OCI-LY3 (cell line): ENCODE measurements around the gene TP53INP2.

Experiments used
- H2AFZ ChIP-seq: fragments of 200-600, 300-600 bp; shearing (Covaris generic); 2 replicates; pipeline ENCODE4 v1.6.0; 2014; ENCODE audit warnings: antibody characterized with exemption, low read depth, low read length
- H3K27ac ChIP-seq: fragments of 200-600, 300-600 bp; sonication (generic); 2 replicates; pipeline ENCODE4 v1.5.1; 2014; ENCODE audit warnings: mild to moderate bottlenecking, low read length, moderate library complexity, mixed read lengths
- H3K27me3 ChIP-seq: fragments of 200-600, 300-600 bp; sonication (generic); 2 replicates; pipeline ENCODE4 v1.6.1; 2014; ENCODE audit warnings: low read depth, low read length, mixed read lengths
- H3K36me3 ChIP-seq: fragments of 200-600, 300-600 bp; sonication (generic); replicated peaks from 2 replicates; pipeline ENCODE3; 2014; ENCODE audit warnings: low read depth, low read length, mixed read lengths
- H3K4me1 ChIP-seq: fragments of 300-600, 200-600 bp; sonication (generic); 2 replicates; pipeline ENCODE4 v1.6.1; 2014; ENCODE audit warnings: low read length, mixed read lengths
- H3K4me2 ChIP-seq: fragments of 200-600, 300-600 bp; sonication (generic); 2 replicates; pipeline ENCODE4 v1.6.1; 2014; ENCODE audit warnings: low read length, mixed read lengths
- H3K4me3 ChIP-seq: fragments of 300-600, 200-600 bp; sonication (generic); 2 replicates; pipeline ENCODE4 v1.5.1; 2014; ENCODE audit warnings: antibody characterized with exemption, mild to moderate bottlenecking, low read length, moderate library complexity
- H3K79me2 ChIP-seq: fragments of 300-600, 200-600 bp; shearing (Covaris generic); 2 replicates; pipeline ENCODE4 v1.6.1; 2014; ENCODE audit warnings: mild to moderate bottlenecking, low read length, mixed read lengths
- H3K9ac ChIP-seq: fragments of 300-600, 200-600 bp; shearing (Covaris generic); 2 replicates; pipeline ENCODE4 v1.6.0; 2014; ENCODE audit warnings: mild to moderate bottlenecking, low read length, moderate library complexity
- H3K9me3 ChIP-seq: fragments of 200-600, 300-600 bp; shearing (Covaris generic); 2 replicates; pipeline ENCODE4 v1.6.1; 2014; ENCODE audit warnings: low read length, mixed read lengths; ENCODE audit not compliant: insufficient read depth
- H4K20me1 ChIP-seq: fragments of 200-600, 300-600 bp; sonication (generic); 2 replicates; pipeline ENCODE4 v1.6.1; 2016; ENCODE audit warnings: low read length, mixed read lengths; ENCODE audit not compliant: insufficient read depth
- EZH2phosphoT487 ChIP-seq: fragments of 200-600 bp; shearing (Covaris generic); IDR thresholded peaks from 2 replicates; pipeline ENCODE4 v1.6.1; 2018; ENCODE audit warnings: antibody characterized with exemption, mixed run types, low read depth
- TF ChIP-seq, protein P1 (sequence below): fragments of 200-600, 300-600 bp; sonication (generic); IDR thresholded peaks from 2 replicates; pipeline ENCODE4 v1.5.1; 2014; ENCODE audit warnings: antibody characterized with exemption, low read length, low read depth

Gene TP53INP2

DNA sequence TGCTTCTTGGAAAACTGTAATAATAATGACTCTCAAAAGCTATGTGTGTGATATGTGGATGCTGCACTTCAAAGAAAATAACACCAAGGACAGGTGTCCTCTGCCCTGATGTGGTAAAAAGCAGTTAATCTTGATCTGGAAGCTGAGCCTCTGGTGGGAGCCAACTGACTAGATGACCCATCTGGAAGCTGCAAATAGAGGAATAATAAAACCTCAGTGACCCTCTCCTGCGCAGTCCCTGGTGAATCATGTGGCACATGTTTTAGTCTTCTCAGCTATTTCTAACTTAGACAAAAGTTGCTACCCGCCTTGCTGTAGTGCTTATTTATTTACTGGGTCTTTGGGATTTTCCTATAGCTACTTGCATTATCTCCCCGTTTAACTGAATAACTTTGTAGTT lies 47.3 kb downstream of the TP53INP2 start:
- no peak overlapping the region for H3K9ac ChIP-seq
- no peak for TF ChIP-seq EZH2phosphoT487
- TF ChIP-seq, protein P1, sequence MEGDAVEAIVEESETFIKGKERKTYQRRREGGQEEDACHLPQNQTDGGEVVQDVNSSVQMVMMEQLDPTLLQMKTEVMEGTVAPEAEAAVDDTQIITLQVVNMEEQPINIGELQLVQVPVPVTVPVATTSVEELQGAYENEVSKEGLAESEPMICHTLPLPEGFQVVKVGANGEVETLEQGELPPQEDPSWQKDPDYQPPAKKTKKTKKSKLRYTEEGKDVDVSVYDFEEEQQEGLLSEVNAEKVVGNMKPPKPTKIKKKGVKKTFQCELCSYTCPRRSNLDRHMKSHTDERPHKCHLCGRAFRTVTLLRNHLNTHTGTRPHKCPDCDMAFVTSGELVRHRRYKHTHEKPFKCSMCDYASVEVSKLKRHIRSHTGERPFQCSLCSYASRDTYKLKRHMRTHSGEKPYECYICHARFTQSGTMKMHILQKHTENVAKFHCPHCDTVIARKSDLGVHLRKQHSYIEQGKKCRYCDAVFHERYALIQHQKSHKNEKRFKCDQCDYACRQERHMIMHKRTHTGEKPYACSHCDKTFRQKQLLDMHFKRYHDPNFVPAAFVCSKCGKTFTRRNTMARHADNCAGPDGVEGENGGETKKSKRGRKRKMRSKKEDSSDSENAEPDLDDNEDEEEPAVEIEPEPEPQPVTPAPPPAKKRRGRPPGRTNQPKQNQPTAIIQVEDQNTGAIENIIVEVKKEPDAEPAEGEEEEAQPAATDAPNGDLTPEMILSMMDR: no peak
- H3K36me3 ChIP-seq: peaks cover 42% of the 10 kb centered on the region
- H3K4me3 ChIP-seq: no peak overlapping the region
- H3K27ac ChIP-seq: no peak overlapping the region
- H3K9me3 ChIP-seq: no peaks in the 10 kb centered on the region; the same call in 1 of the 2 replicates
- peaks cover 28% of the 10 kb centered on the region for H3K4me1 ChIP-seq
- no peak overlapping the region for H3K4me2 ChIP-seq
- no peaks in the 10 kb centered on the region for H3K79me2 ChIP-seq
- H3K27me3 ChIP-seq: no peaks in the 10 kb centered on the region
- H2AFZ ChIP-seq: no peak overlapping the region
- H4K20me1 ChIP-seq: peaks cover 13% of the 10 kb centered on the region; the same call in 1 of the 2 replicates

DNA sequence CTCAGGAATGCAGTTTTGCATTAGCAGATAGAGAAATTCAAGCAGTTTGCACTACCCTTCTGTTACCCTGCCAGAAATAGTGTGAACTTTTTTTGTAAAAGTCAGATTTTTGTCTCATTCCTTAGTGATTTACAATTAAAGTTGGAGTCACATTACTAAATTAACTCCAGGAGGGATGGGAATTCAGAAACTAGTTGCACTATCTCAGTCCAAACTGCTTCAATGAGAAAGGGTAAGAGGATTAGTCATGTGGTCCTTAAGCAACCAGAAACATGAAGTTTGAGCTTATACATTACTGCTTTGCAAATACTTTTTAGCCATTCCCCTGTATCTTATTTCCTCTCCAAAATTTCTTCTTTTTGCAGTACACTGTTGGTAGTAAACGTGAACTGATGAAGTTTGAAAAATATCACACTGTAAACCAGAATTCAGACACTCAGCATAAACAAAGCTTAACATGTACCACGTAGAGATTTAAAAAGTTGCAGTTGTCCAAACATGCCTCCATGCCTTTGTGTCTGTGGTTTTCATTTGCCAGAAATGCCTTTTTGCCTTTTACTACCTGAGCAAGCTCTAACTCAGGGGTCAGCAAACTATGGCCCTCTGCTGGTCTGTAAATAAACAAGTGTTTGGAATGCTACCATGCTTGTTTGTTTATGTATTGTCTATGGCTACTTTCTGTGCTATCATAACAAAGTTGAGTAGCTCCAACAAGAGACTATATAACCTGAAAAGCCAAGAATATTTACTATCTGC lies 49.7 kb downstream of the TP53INP2 start:
- Histone ChIP-seq H3K27me3 (no peaks in the 10 kb centered on the region), H3K4me1 (peaks cover 31% of the 10 kb centered on the region), H3K4me2 (no peak overlapping the region), H2AFZ (no peak overlapping the region), H3K9me3 (no peaks in the 10 kb centered on the region; the same call in 1 of the 2 replicates), H3K4me3 (no peak overlapping the region), H3K27ac (no peak overlapping the region), H3K79me2 (no peaks in the 10 kb centered on the region), H4K20me1 (peaks cover 13% of the 10 kb centered on the region; the same call in 1 of the 2 replicates), H3K36me3 (peaks cover 61% of the 10 kb centered on the region), H3K9ac (no peak overlapping the region)
- TF ChIP-seq, protein P1: 0 out of 2 replicates have a peak, but pooled peaks have one; percentile 13
- TF ChIP-seq EZH2phosphoT487: no peak

DNA sequence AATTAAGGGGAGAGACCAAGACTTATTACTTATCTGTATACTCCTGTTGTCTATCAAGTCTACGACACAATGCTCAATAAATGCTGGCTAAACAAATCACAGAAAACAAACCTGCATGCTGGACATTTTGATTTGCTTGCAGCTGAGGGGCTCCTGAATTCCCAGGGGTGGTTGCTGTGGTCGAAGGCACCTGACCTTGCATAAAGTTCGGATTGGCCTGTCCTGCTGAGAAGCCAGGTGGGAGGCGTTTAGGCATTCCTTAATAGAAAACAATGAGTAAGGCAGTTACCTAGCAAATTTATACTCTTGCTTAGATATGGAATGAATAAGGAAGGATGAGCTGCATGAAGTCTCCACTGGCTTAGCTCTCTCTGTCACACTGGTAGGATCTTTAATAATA lies 50.5 kb downstream of the TP53INP2 start:
- Histone ChIP-seq H3K9me3 (no peaks in the 10 kb centered on the region; the same call in 1 of the 2 replicates), H3K4me3 (no peak overlapping the region), H3K4me2 (peak overlapping the region; percentile 44; the same call in 1 of the 2 replicates), H3K79me2 (no peaks in the 10 kb centered on the region), H3K4me1 (peaks cover 31% of the 10 kb centered on the region), H2AFZ (no peak overlapping the region), H3K9ac (no peak overlapping the region), H3K27ac (no peak overlapping the region), H4K20me1 (peaks cover 13% of the 10 kb centered on the region; the same call in 1 of the 2 replicates), H3K36me3 (peaks cover 57% of the 10 kb centered on the region), H3K27me3 (no peaks in the 10 kb centered on the region)
- TF ChIP-seq, protein P1: no peak
- TF ChIP-seq EZH2phosphoT487: no peak

DNA sequence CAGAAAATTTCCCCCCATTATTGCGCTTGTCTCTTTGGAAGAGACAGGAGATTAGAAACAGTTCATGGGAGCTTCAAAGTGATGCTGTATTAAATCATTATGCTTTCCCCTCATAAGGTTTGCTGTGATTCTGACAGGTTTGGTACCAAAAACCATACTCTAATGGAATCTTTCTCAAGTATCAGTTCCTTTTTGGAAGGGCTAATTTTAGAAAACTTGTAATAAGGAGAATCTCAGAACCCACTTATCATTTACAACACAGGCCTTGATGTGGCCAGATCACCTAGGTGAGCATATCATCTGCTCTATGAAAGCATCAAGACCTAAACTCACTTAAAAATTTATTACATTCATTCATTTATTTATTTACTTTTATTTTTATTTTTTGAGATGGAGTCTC lies 51.2 kb downstream of the TP53INP2 start:
- no peak overlapping the region for H3K4me3 ChIP-seq
- peaks cover 13% of the 10 kb centered on the region; the same call in 1 of the 2 replicates for H4K20me1 ChIP-seq
- no peak overlapping the region for H2AFZ ChIP-seq
- no peak overlapping the region for H3K9ac ChIP-seq
- H3K27ac ChIP-seq: no peak overlapping the region
- no peak for TF ChIP-seq EZH2phosphoT487
- TF ChIP-seq, protein P1: no peak
- no peaks in the 10 kb centered on the region for H3K27me3 ChIP-seq
- H3K79me2 ChIP-seq: no peaks in the 10 kb centered on the region
- H3K9me3 ChIP-seq: no peaks in the 10 kb centered on the region; the same call in 1 of the 2 replicates
- H3K4me2 ChIP-seq: peak overlapping the region; percentile 44
- H3K4me1 ChIP-seq: peaks cover 31% of the 10 kb centered on the region
- H3K36me3 ChIP-seq: peaks cover 52% of the 10 kb centered on the region
